ENCODE results near the gene EIF5A. TPM values are rescaled to one million over a fixed set of nuclear protein-coding genes. Genes with fewer than 3 reads are reported as not detected.

The EIF5A gene
- total and polyA plus RNA-seq, 2 of the 8 experiments (the other 6 are each of a cell fraction or from before 2014, with no cell fraction given) = 717 to 1,172 TPM

- Histone ChIP-seq H4K8ac (ENCODE audit: extremely low read depth, insufficient read depth, low read length) (no peak overlapping the region), H3K4me3 (ENCODE audit: extremely low read depth in 1 of 4, insufficient read depth in 2 of 4, low read depth in 3 of 4, low read length in 4 of 4) (no peak overlapping the region), H2BK15ac (ENCODE audit: low read length) (no peak overlapping the region), H3K27me3 (replicated peaks in 1 of 4; ENCODE audit: control insufficient read depth in 3 of 4, extremely low read depth in 1 of 4, insufficient read depth in 3 of 4, low read length in 3 of 4) (peaks cover 0 to 13% (median 7%) of the 10 kb centered on the region in 4 experiments; a peak in 6 of 7 replicates), H3K4me2 (ENCODE audit: insufficient read depth in 1 of 2, low read depth in 2 of 2, low read length in 2 of 2) (no peak overlapping the region), H2BK12ac (ENCODE audit: low read depth, low read length) (no peak overlapping the region), H4K91ac (replicated peaks; ENCODE audit: insufficient read length, low read length) (no peak overlapping the region), H2BK20ac (ENCODE audit: low read length) (no peak overlapping the region), H3K9ac (replicated peaks in 1 of 4; ENCODE audit: extremely low read depth in 1 of 4, low read depth in 3 of 4, low read length in 3 of 4) (no peak overlapping the region), H3K18ac (ENCODE audit: extremely low read depth, low read length) (no peak overlapping the region), H2BK5ac (ENCODE audit: low read depth, low read length) (no peak overlapping the region), H4K5ac (ENCODE audit: insufficient read length, low read depth, low read length) (no peak overlapping the region), H2BK120ac (replicated peaks; ENCODE audit: low read depth, low read length) (no peak overlapping the region), H3K56ac (replicated peaks; ENCODE audit: insufficient read length, low read depth, low read length) (no peak overlapping the region), H3K4ac (replicated peaks; ENCODE audit: insufficient read length, low read depth, low read length) (no peak overlapping the region), H2AK5ac (ENCODE audit: low read depth, low read length) (no peak overlapping the region), H3K14ac (ENCODE audit: insufficient read length) (no peak overlapping the region), H3K79me1 (ENCODE audit: low read depth, low read length) (no peaks in the 10 kb centered on the region), H3K4me1 (replicated peaks in 1 of 4; ENCODE audit: control insufficient read depth in 3 of 4, insufficient read depth in 4 of 4, low read length in 3 of 4) (peaks cover 0 to 13% (median 8%) of the 10 kb centered on the region in 4 experiments; a peak in 6 of 7 replicates), H4K20me1 (replicated peaks in 1 of 2; ENCODE audit: control insufficient read depth in 1 of 2, insufficient read depth in 2 of 2, low read length in 2 of 2) (peaks cover 0 to 7% of the 10 kb centered on the region in 2 experiments), H2AFZ (ENCODE audit: low read length) (no peak overlapping the region), H3K27ac (ENCODE audit: low read depth, low read length) (no peak overlapping the region), H3K23ac (ENCODE audit: insufficient read length) (no peak overlapping the region), H3K23me2 (ENCODE audit: low read depth, low read length) (peaks cover 10% of the 10 kb centered on the region), H3K9me3 (ENCODE audit: insufficient read depth in 2 of 2, low read depth in 1 of 2, low read length in 1 of 2) (no peaks in the 10 kb centered on the region), H3K79me2 (ENCODE audit: control insufficient read depth in 1 of 2, insufficient read depth in 2 of 2, low read length in 2 of 2) (no peaks in the 10 kb centered on the region), H3K36me3 (ENCODE audit: control insufficient read depth in 2 of 4, insufficient read depth in 4 of 4, low read length in 3 of 4) (peaks cover 0 to 6% (median 3%) of the 10 kb centered on the region in 4 experiments; a peak in 3 of 8 replicates)
- POLR2A ChIA-PET (ENCODE audit: partially characterized antibody) = interaction anchor here (0.6 to 4.0 kb wide), 13 partner anchors 8 to 58 kb away, joined by 3 to 22 read pairs (median 7); partner anchors contain the start of genes ACAP1, DVL2 and GPS2
- CTCF ChIA-PET (ENCODE audit: partially characterized antibody) = interaction anchor here (0.6 to 3.7 kb wide), 8 partner anchors 11 to 535 kb away, joined by 3 to 17 read pairs (median 4); no protein-coding TSS in a partner anchor
- TF ChIP-seq EZH2 (IDR thresholded peaks at IDR 0.05; ENCODE audit: low read depth, low read length, severe bottlenecking) = no peak
- no peak for TF ChIP-seq RAD21 (IDR thresholded peaks at IDR 0.05 in 1 of 2, conservative IDR thresholded peaks at IDR 0.05 in 1 of 2; ENCODE audit: low read depth in 2 of 2, low read length in 2 of 2)
- no peak for TF ChIP-seq BCL11A (IDR thresholded peaks at IDR 0.05; ENCODE audit: low read depth in 2 of 2, low read length in 2 of 2)
- TF ChIP-seq GTF2F1 (IDR thresholded peaks at IDR 0.05; ENCODE audit: borderline replicate concordance, low read depth, low read length) = no peak
- no peak for TF ChIP-seq SIN3A (conservative IDR thresholded peaks at IDR 0.05 in 1 of 2, IDR thresholded peaks at IDR 0.05 in 1 of 2; ENCODE audit: low read depth in 1 of 2, low read length in 2 of 2)
- TF ChIP-seq CTBP2 (IDR thresholded peaks at IDR 0.05; ENCODE audit: borderline replicate concordance, insufficient read depth, insufficient read length, low read length) = no peak
- TF ChIP-seq SUZ12 (IDR thresholded peaks at IDR 0.05; ENCODE audit: low read length) = no peak
- no peak for TF ChIP-seq CBX8 (IDR thresholded peaks at IDR 0.05; ENCODE audit: borderline replicate concordance, low read depth, low read length)
- no peak for TF ChIP-seq POU5F1 (IDR thresholded peaks at IDR 0.05; ENCODE audit: low read depth, low read length)
- no peak for TF ChIP-seq BRCA1 (IDR thresholded peaks at IDR 0.05; ENCODE audit: low read depth, low read length)
- no peak for TF ChIP-seq ZNF274 (IDR thresholded peaks at IDR 0.05; ENCODE audit: borderline replicate concordance, extremely low read depth, low read length)
- WGBS, 2 experiments (ENCODE audit: extremely low coverage in 1 of 2, insufficient coverage in 1 of 2, insufficient read length in 1 of 2, insufficient replicate concordance in 2 of 2, low coverage in 1 of 2, low lambda C conversion rate in 2 of 2, missing lambda C conversion rate in 1 of 2) = 94% methylated on average over 12 of the region's 12 CpGs; no CpG with 5 or more reads in 1 of the 2 experiments
- no peak for FAIRE-seq
- no peak for DNase-seq (ENCODE audit: low read depth in 1 of 2, low spot score in 2 of 2)
These were observed 21.7 kb upstream of the EIF5A start for GRCh38 chr17:7285679-7286078.

Measured in H1 (cell line).